SK-N-SH (cell line): ENCODE results near the gene RAB17. TPM values are rescaled to one million over a fixed set of nuclear protein-coding genes. Genes with fewer than 3 reads are reported as not detected.

Experiments
- CHD2 ChIP-seq: fragments of 150-350 bp; IDR thresholded peaks from 2 replicates; pipeline ENCODE4 v1.6.1; 2018; ENCODE audit warnings: low read length; ENCODE audit not compliant: partially characterized antibody
- ELF1 ChIP-seq: IDR thresholded peaks from 2 replicates; pipeline ENCODE4 v1.4.0; 2012
- EP300 ChIP-seq, 2 experiments: IDR thresholded peaks; 2 replicates each; pipeline versions ENCODE4 v1.4.0 to v1.6.1; 2012; ENCODE audit warnings: borderline replicate concordance in 1 of 2, low read depth in 1 of 2, low read length in 1 of 2
- EZH2phosphoT487 ChIP-seq: fragments of 200-600 bp; sonication (generic); IDR thresholded peaks from 2 replicates; pipeline ENCODE4 v1.6.1; 2017; ENCODE audit warnings: low read depth, mixed run types, mild to moderate bottlenecking, antibody characterized with exemption, moderate library complexity, borderline replicate concordance
- FOSL2 ChIP-seq: IDR thresholded peaks from 2 replicates; pipeline ENCODE4 v1.4.0; 2012; ENCODE audit warnings: low read depth, mild to moderate bottlenecking, moderate library complexity, borderline replicate concordance
- IRF3 ChIP-seq: fragments of 150-350 bp; IDR thresholded peaks from 2 replicates; pipeline ENCODE4 v1.6.1; 2016; ENCODE audit warnings: mild to moderate bottlenecking, low read depth, low read length
- NFIC ChIP-seq: IDR thresholded peaks from 2 replicates; pipeline ENCODE4 v1.4.0; 2012; ENCODE audit warnings: borderline replicate concordance
- NRF1 ChIP-seq: IDR thresholded peaks from 2 replicates; pipeline ENCODE4 v1.6.1; 2012; ENCODE audit warnings: low read depth, mild to moderate bottlenecking, low read length
- PBX3 ChIP-seq: IDR thresholded peaks from 2 replicates; pipeline ENCODE4; 2012
- RCOR1 ChIP-seq: fragments of 150-350 bp; IDR thresholded peaks from 2 replicates; pipeline ENCODE4 v1.6.1; 2017; ENCODE audit warnings: antibody characterized with exemption, low read length
- RFX5 ChIP-seq: IDR thresholded peaks from 2 replicates; pipeline ENCODE4 v1.6.1; 2012; ENCODE audit warnings: mild to moderate bottlenecking, improper control_type of control experiment, low read length
- RXRA ChIP-seq: IDR thresholded peaks from 2 replicates; pipeline ENCODE4 v1.4.0; 2012; ENCODE audit warnings: low read depth, mild to moderate bottlenecking, borderline replicate concordance
- SIN3A ChIP-seq: IDR thresholded peaks from 2 replicates; pipeline ENCODE4 v1.6.1; 2012; ENCODE audit warnings: low read depth, mild to moderate bottlenecking, low read length, moderate library complexity, borderline replicate concordance
- USF2 ChIP-seq: fragments of 150-350 bp; IDR thresholded peaks from 2 replicates; pipeline ENCODE4 v1.6.1; 2017; ENCODE audit warnings: antibody characterized with exemption, low read length, low read depth, borderline replicate concordance
- YY1 ChIP-seq: IDR thresholded peaks from 2 replicates; pipeline ENCODE4 v1.4.0; 2012; ENCODE audit warnings: low read depth, mild to moderate bottlenecking
- ZBTB33 ChIP-seq: IDR thresholded peaks from 2 replicates; pipeline ENCODE4 v1.4.0; 2012; ENCODE audit warnings: low read depth, borderline replicate concordance
- polyA plus RNA-seq, 3 experiments: library from polyadenylated mRNA; depleted of rRNA; stranded (reverse); fragments of >200 nt; gene quantifications; 2 replicates each; pipeline ENCODE4 v1.2.3, GENCODE V29; 2012

Gene RAB17
- polyA plus RNA-seq, 1 of the 3 experiments (the other 2 are of a cell fraction): 0.10 TPM

- TF ChIP-seq IRF3 (no peak), ELF1 (no peak), YY1 (peak; percentile 23; the same call in 1 of the 2 replicates), EZH2phosphoT487 (no peak), USF2 (no peak), EP300 (IDR thresholded peaks at IDR 0.05; ENCODE audit: borderline replicate concordance in 1 of 2, low read depth in 1 of 2, low read length in 1 of 2) (peak; percentile 22 to 63; a peak in 3 of 4 replicates), RCOR1 (no peak), FOSL2 (peak; percentile 70), NRF1 (no peak), RXRA (peak; percentile 58; the same call in 1 of the 2 replicates), SIN3A (0 out of 2 replicates have a peak, but pooled peaks have one; percentile 28), CHD2 (no peak), RFX5 (no peak), PBX3 (peak; percentile 90), ZBTB33 (no peak), NFIC (peak; percentile 54)
Measured at GRCh38 chr2:237616734-237617586, 26.4 kb upstream of the RAB17 start (continued).
